Activated naive CD4-positive, alpha-beta T cell (primary cell): ENCODE measurements around the gene GBF1.
A peak's percentile ranks its signal among the peaks of the same experiment; 100 is the strongest.

ENCODE experiments used
- DNase-seq, 4 experiments: peaks; one replicate each; lab custom pipeline; 2025; lab: John Stamatoyannopoulos, UW

GBF1 gene

GRCh38 chr10:102409604-102410428, 164.5 kb downstream of the GBF1 start:
- no peak for DNase-seq

DNA sequence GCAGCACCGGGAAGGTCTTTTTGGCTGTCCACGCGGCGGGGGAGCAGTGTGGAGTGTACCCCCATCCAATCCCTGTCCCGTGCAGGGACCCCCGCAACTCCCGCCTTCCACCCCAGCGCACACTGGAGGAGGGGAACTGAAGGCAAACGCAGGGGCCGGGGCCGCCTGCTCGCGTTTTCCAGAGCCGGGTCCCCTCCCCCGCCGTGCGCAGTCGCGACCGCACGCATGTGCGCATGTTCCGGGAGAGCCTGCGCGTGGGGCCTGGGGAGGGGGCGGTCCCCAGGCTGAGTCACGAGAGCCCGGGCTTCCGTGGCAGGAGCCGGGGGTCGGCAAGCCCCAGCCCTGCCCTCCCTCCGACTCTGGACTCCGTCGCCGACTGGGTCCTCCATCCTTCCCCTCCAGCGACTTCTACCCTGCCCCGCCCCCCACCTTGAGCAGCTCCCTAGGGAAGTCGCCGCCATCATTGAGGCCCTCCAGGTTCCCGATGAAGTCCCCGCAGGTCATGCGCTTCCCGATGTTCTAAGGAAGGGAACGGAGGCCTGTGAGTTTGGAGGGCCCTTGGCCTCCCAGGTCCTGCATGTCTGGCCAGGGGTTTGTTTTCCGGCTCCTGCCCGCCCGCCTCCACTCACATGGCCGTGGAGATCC, 165.2 kb downstream of the GBF1 start:
- peak in 1 of 4 experiments; percentile 64 for DNase-seq

GRCh38 chr10:102411341-102412255, 166.3 kb downstream of the GBF1 start:
- no peak for DNase-seq

GRCh38 chr10:102412293-102412692, 167.0 kb downstream of the GBF1 start:
- DNase-seq: no peak

DNA sequence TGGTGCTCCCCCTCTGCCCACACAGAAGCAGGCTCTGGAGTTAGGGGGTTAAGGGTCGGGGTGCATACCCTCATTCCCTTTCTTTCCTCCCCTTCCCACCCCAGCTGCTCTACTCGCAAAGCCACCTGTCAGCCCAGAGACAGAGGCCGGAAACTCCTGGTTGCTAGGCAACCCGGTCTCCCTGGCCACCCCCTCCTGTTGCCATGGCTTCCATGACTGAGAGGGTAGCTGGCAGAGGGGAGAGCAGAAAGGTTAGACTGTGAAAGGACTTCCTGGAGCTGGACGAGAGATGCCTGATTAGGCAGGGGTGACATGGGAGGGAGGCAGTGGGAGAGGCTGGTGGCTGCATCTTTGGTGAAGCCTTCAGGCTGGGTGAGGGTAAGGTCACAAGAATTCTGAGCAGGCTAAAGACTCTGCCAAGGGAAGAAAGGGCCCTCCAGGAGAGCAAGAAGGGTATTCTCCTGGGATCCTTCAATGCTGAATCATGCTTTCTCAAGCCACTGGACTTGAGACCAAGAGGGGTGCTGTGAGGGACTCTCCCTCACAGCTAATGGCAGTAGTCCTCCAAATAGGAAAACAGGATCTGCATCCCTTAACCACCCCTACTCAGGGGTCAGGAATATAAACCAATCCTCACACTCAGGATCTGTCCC, 167.8 kb downstream of the GBF1 start:
- no peak for DNase-seq

DNA sequence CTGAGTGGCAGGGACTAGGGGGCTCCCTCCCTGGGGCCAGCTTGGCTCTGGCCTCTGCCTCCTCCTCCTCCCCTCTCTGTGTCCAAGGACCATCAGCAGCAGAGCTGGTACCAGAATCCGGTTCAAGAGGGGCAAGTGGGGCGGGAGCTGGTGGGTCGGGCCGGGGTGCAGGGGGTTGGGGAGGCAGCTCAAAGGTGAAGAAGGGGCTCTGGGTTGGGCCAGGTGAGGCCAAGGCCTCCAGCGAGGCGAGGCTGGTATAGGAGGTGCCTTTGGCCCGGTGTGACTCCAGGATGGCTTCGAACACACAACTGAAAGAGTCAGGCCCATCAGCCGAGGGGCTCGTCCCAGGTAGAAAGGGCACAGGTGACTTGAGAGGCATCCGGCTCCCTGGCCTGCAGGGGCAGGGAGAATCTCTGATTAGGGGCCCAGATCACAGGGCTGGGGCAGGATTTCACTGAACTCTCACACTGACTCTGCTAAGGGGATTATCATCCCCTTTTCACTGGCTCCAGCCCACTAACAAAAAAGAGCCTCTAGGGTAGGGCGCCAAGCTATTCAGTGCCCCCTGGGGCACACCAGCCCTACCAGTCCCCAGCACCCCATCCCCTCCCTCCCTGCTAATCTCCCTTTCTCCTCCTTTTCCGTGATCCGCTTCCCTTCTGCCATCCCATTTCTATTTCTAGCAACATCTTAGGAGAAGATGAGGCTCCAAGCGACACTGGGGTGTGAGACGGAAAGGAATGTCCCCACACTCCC, 168.7 kb downstream of the GBF1 start:
- DNase-seq: no peak

DNA sequence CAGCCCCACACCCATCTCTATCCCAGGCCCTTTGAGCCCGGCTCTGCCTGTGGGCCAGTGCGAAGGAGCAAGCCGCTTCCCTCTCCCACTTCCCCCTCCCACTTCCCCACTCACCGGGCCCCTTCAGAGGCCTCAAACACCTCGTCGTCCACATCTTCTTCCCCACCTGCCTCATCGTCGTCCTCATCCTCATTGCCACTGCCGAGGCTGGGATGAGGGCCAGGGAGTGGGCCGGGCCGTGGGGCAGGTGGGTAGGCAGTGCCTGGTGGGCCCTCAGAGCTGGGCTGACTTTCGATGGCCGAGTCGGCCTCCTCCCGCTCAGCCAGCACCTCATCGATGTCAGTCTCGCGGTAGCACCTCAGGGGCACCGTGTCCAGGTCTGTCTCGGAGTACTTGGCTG, 169.4 kb downstream of the GBF1 start:
- DNase-seq: no peak

DNA sequence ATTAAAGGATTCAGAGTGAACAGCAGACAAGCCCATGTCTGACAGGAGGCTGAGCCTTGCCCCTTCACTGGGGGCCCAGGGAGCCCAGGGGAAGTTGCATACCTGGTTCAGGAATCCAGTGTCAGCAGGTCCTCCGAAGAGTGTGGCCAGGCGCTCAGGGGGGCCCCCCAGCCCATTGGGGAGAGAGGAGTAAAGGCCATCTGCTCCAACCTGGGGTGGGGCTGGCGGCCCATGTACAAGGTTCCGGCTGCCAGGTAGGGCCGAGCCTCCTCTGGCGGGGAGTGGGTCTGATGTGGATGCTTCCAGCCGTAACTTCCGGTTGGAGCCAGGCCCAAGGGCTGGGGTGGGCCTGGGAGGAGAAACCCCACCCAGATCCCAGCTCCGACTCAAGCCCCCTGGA, 171.0 kb downstream of the GBF1 start:
- no peak for DNase-seq

DNA sequence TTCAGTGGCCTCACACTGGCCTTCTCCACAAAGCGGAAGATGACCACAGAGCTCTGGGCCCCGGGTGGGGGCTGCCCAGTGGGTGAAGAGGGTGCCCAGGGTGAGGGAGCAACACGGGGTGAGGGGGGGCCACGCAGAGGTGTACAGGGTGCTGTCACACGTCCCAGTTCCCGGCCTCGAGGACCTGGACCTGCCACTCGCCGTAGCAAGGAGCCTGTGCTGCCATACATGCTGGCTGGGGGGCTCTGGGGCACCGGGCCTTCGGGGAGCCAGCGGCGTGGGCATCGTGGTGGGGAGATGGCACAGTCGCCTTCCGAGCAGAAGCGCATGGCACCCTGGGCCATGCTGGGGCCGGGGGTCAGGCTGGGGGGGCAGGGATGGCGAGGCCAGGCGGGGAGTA, 171.4 kb downstream of the GBF1 start:
- no peak for DNase-seq

GRCh38 chr10:102418622-102419268, 173.4 kb downstream of the GBF1 start, which contains the start of gene PSD:
Gene PSD, minus strand, starts transcription at chr10:102418785. Its CDS starts 1,747 bp downstream, at chr10:102417038.
- DNase-seq: no peak

DNA sequence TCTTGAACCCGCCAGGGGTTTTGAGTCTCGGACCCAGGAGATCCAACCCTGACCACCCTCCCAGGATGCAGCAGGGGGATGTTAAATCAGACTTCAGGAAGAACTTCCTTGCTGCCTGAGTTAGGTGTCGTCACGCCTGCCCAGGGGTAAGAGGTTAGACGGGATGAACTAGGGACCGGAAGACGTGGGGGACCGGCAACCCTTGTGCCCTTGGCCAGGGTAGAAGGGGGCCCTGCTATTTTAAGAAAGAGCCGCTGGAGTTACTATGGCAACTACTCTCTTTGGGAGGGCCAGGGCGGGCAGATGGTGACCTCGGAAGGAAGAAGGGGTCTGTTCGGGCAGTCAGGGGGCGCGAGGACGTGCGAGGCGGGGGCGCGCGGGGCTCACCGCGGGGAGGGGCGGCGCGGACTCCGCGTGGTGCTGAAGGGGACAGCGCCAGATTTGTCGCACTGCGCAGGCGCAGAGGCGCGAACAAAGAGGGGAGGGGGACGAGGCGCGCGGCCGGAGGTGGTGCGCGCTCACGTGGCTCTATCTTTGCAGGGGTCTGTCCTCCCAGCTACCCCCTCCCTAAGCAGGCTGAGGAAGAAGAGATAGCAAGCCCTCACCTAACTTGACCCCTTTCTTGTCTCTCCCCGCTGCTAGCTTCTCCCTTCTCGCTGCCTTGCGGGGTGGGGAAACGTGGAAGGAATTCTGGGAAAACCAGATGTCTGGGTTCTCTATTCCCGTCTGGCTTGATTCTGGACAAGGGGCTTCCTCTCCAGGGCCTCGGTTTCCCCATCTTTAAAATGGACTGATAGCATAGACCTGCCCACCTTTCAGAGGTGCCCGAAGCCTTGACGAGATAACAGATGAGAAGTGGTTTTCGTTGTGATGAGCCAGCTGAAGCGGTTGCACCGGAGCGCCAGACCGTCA, 174.2 kb downstream of the GBF1 start:
- DNase-seq: peak; percentile 37 to 66 (median 53)

DNA sequence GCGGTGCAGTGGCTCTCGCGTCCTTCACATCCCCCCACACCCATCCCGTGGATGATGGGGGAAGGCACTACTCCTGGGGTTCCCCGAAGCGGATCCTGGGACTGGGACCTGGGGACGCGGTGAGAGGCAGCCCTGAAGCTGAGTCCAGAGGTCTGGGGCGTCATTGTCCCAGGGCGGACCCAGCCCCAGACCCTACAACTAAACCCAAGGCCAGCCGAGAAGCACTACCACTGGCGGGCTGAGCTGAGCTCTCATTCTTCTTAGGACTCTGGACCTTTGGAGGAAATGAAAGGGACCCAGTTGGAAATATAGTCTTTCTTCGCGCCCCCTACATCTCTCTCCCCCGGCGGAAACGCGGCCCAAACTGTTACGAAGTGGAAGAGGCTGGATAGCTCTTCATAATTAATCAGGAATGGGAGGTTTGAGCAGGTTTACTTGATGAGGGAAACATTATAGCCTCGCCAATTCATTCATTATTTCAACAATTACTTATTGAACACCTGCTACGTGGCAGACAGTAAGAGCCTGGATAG, 174.9 kb downstream of the GBF1 start:
- DNase-seq: no peak

DNA sequence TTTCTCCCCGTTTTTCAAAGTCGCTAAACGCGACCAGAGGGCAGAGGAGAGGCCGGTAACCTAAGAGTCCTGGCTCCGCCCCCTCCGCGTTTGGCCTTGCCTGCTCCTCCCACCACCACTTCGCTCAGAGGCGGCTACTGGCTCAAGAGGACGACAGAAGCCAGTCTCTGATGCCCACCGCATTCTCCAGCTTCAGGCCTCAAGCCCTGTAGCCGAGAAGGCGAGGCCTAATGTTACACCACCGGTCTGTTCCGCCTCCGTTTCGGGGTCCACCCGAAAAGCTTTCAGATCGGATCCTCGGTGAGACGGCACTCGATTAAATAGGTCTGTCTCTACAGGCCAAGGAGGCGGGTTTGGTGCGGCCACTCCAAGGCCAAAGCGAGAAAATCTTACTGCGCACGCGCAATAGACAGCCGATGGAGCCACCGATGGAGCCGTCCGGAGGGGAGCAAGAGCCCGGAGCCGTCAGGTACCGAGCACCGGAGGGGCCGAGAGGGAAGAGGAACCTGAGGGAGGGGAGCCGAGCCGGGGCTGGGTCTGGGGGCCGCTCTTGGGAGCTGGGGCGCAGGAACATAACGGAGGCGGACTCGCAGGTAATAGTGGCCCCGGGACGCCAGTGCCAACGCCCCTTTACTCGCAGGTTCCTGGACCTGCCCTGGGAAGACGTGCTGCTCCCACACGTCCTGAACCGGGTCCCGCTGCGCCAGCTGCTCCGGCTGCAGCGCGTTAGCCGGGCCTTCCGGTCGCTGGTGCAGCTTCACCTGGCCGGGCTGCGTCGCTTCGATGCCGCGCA, 175.6 kb downstream of the GBF1 start, which contains the start of gene FBXL15:
Gene FBXL15 (plus strand): TSS at position 123 of the 793 bp plus-strand sequence. CDS start 294 bp downstream, at position 417.
- peak; percentile 89 to 93 (median 90) for DNase-seq

- DNase-seq: no peak
Observed at GRCh38 chr10:102421507-102421756, 176.1 kb downstream of the GBF1 start.

DNA sequence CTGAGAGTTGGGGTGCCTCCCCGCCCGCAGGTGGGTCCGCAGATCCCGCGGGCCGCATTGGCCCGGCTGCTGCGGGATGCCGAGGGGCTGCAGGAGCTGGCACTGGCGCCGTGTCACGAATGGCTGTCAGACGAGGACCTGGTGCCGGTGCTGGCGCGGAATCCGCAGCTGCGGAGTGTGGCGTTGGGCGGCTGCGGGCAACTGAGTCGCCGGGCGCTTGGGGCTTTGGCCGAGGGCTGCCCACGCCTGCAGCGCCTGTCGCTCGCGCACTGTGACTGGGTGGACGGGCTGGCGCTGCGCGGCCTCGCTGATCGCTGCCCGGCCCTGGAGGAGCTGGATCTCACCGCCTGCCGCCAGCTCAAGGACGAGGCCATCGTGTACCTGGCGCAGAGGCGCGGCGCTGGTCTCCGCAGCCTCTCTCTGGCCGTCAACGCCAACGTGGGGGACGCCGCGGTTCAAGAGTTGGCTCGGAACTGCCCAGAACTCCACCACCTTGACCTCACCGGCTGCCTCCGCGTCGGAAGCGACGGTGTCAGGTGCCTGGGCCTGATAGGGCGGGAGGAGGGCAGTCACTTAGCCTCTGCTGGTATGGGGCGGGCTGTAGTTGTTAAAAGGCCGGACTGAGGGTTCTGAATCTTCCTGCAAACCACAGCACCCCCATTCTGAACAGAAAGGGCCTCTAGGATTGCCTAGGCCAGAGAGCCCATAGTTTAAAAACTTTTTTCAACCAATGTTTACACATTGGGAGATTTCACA, 176.6 kb downstream of the GBF1 start:
- peak in 1 of 4 experiments; percentile 50 for DNase-seq

DNA sequence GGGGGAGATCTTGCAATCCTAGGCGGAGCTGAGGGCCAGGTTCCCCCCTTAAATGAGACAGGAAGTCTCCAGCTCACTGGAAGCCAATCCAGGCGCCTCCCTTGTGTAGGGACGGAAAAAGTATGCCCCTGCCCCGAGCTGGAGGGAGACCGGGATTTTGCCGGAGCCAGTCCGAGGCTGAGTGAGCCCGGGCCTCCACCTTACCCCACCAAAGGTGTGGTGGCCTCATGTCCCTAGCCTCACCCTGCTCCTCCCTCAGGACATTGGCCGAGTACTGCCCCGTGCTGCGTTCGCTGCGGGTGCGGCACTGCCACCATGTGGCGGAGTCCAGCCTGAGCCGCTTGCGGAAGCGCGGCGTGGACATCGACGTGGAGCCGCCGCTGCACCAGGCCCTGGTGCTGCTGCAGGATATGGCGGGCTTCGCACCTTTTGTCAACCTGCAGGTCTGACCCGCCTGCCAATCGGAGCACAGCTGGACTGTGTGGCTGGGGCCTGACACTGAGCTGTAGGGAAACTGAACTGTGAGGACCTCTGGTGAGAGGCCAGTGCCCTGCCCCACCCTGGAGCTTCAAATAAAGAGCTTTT, 177.3 kb downstream of the GBF1 start:
- DNase-seq: peak in 1 of 4 experiments; percentile 40

- no peak for DNase-seq
Observed at GRCh38 chr10:102423372-102423968, 178.1 kb downstream of the GBF1 start.
